PC-3 (cell line): ENCODE data around the gene MAP3K5. TPM values are rescaled to one million over a fixed set of nuclear protein-coding genes. Genes with fewer than 3 reads are reported as not detected.

Experiments
- ATAC-seq: fragments of 200-7000 bp; cut with Tn5 transposase; 2 replicates; pipeline ENCODE4 v1.9.1; 2020; ENCODE audit warnings: mild to moderate bottlenecking, moderate library complexity
- BruUV-seq: library from RNA; stranded (reverse); fragments of 400-500 nt; replicated peaks from 2 replicates; lab custom pipeline; 2021; lab: Mats Ljungman, UMichigan
- CTCF ChIA-PET: fragments of 300-600 bp; sonication (Branson Sonifier 250); formaldehyde crosslinking; loops from one replicate; lab custom pipeline; 2022; ENCODE audit warnings: antibody characterized with exemption; lab: Charles Lee
- POLR2A ChIA-PET: fragments of 300-600 bp; sonication (Branson Sonifier 250); formaldehyde crosslinking; loops from one replicate; lab custom pipeline; 2022; ENCODE audit warnings: antibody characterized with exemption; ENCODE audit not compliant: unreplicated experiment; lab: Charles Lee
- DNase-seq: peaks from one replicate; pipeline ENCODE4 v3.0.0-alpha.2; 2015
- H2AFZ ChIP-seq: fragments of 300-600 bp; sonication (generic); 2 replicates; pipeline ENCODE4 v1.6.0; 2016; ENCODE audit warnings: antibody characterized with exemption, low read length
- H3F3A ChIP-seq: fragments of 300-600 bp; sonication (generic); one replicate; pipeline ENCODE4 v1.6.0; 2017; ENCODE audit warnings: antibody characterized with exemption, low read length, control low read depth, mild to moderate bottlenecking; ENCODE audit not compliant: unreplicated experiment
- H3K27ac ChIP-seq: fragments of 300-600 bp; sonication (generic); 2 replicates; pipeline ENCODE4 v1.5.1; 2016; ENCODE audit warnings: mild to moderate bottlenecking, low read length
- H3K27me3 ChIP-seq: fragments of 300-600 bp; sonication (generic); 2 replicates; pipeline ENCODE4 v1.6.1; 2016; ENCODE audit warnings: low read length, mixed read lengths
- H3K36me3 ChIP-seq: fragments of 300-600 bp; sonication (generic); 2 replicates; pipeline ENCODE4 v1.6.1; 2016; ENCODE audit warnings: low read depth, mixed run types, low read length, mixed read lengths
- H3K4me1 ChIP-seq: fragments of 300-600 bp; sonication (generic); 2 replicates; pipeline ENCODE4 v1.5.1; 2016; ENCODE audit warnings: low read length; ENCODE audit not compliant: insufficient read depth
- H3K4me2 ChIP-seq: fragments of 300-600 bp; sonication (generic); 2 replicates; pipeline ENCODE4 v1.6.0; 2016; ENCODE audit warnings: low read length
- H3K4me3 ChIP-seq: fragments of 300-600 bp; sonication (generic); 2 replicates; pipeline ENCODE4 v1.5.1; 2016; ENCODE audit warnings: mild to moderate bottlenecking, low read length, mixed read lengths
- H3K79me2 ChIP-seq: fragments of 300-600 bp; sonication (generic); 2 replicates; pipeline ENCODE4 v1.6.1; 2017; ENCODE audit warnings: low read length, mixed read lengths
- H3K9ac ChIP-seq: fragments of 300-600 bp; sonication (generic); 2 replicates; pipeline ENCODE4 v1.6.0; 2016; ENCODE audit warnings: mild to moderate bottlenecking, low read length
- H3K9me2 ChIP-seq: fragments of 300-600 bp; sonication (generic); replicated peaks from 2 replicates; pipeline ENCODE4 v1.6.1; 2016; ENCODE audit warnings: mixed run types, low read length, mixed read lengths
- H3K9me3 ChIP-seq: fragments of 300-600 bp; sonication (generic); 2 replicates; pipeline ENCODE4 v1.6.1; 2016; ENCODE audit warnings: low read length, mixed read lengths
- H4K20me1 ChIP-seq: fragments of 300-600 bp; sonication (generic); 2 replicates; pipeline ENCODE4 v1.6.1; 2016; ENCODE audit warnings: low read length, mixed read lengths
- CTCF ChIP-seq: fragments of 300-600 bp; sonication (generic); conservative IDR thresholded peaks from 2 replicates; pipeline ENCODE4 v1.5.1; 2017; ENCODE audit warnings: antibody characterized with exemption, low read depth, mild to moderate bottlenecking, low read length
- EZH2 ChIP-seq: fragments of 300-600 bp; sonication (generic); IDR thresholded peaks from one replicate; pipeline ENCODE4 v1.6.1; 2017; ENCODE audit warnings: antibody characterized with exemption, mild to moderate bottlenecking, low read length; ENCODE audit not compliant: unreplicated experiment
- EZH2phosphoT487 ChIP-seq: fragments of 300-600 bp; sonication (generic); IDR thresholded peaks from 2 replicates; pipeline ENCODE4 v1.6.1; 2018; ENCODE audit warnings: mild to moderate bottlenecking, antibody characterized with exemption, low read length, borderline replicate concordance
- intact Hi-C: fragments of 100-400 bp; cut with micrococcal nuclease; formaldehyde crosslinking; loops from 2 replicates; pipeline ENCODE4 v1.9.0; 2023
- total RNA-seq: library from RNA; depleted of rRNA; stranded (reverse); fragments of >200 nt; gene quantifications from 2 replicates; pipeline ENCODE4 v1.2.3, GENCODE V29; 2014

MAP3K5 gene
- total RNA-seq, 1 experiment from 2014 or later: 4.3 TPM

- no peak for ATAC-seq
- ChIA-PET POLR2A (no interaction called here), CTCF (no interaction called here)
- Histone ChIP-seq H3K27ac (no peak overlapping the region), H3K27me3 (no peaks in the 10 kb centered on the region), H3F3A (no peaks in the 10 kb centered on the region), H3K9me2 (no peaks in the 10 kb centered on the region), H3K9me3 (0 out of 2 replicates have a peak, but pooled peaks cover 4% of the 10 kb centered on the region), H3K4me3 (no peak overlapping the region), H3K9ac (no peak overlapping the region), H4K20me1 (no peaks in the 10 kb centered on the region), H3K79me2 (no peaks in the 10 kb centered on the region), H2AFZ (no peak overlapping the region), H3K4me1 (no peaks in the 10 kb centered on the region), H3K4me2 (no peak overlapping the region), H3K36me3 (no peaks in the 10 kb centered on the region; the same call in 1 of the 2 replicates)
- intact Hi-C loops: no loop called here
- no TSS peak for BruUV-seq
- TF ChIP-seq EZH2phosphoT487 (no peak), EZH2 (no peak), CTCF (no peak)
- DNase-seq: no peak
These were observed 52.8 kb downstream of the MAP3K5 start for GRCh38 chr6:136739501-136739900.

GRCh38 chr6:136739071-136739470 lies 53.2 kb downstream of the MAP3K5 start:
- Histone ChIP-seq H3K27ac (no peak overlapping the region), H3K4me1 (no peaks in the 10 kb centered on the region), H2AFZ (no peak overlapping the region), H4K20me1 (no peaks in the 10 kb centered on the region), H3F3A (no peaks in the 10 kb centered on the region), H3K9ac (no peak overlapping the region), H3K27me3 (no peaks in the 10 kb centered on the region), H3K9me3 (0 out of 2 replicates have a peak, but pooled peaks cover 4% of the 10 kb centered on the region), H3K36me3 (no peaks in the 10 kb centered on the region; the same call in 1 of the 2 replicates), H3K79me2 (no peaks in the 10 kb centered on the region), H3K9me2 (no peaks in the 10 kb centered on the region), H3K4me3 (no peak overlapping the region), H3K4me2 (no peak overlapping the region)
- BruUV-seq: no TSS peak
- TF ChIP-seq CTCF (no peak), EZH2 (no peak), EZH2phosphoT487 (no peak)
- no peak for ATAC-seq
- DNase-seq: no peak
- ChIA-PET CTCF (no interaction called here), POLR2A (no interaction called here)
- intact Hi-C loops: no loop called here

GRCh38 chr6:136738692-136739057 lies 53.6 kb downstream of the MAP3K5 start:
- DNase-seq (no peak), ATAC-seq (no peak)
- Histone ChIP-seq H3K9me2 (no peaks in the 10 kb centered on the region), H3K27me3 (no peaks in the 10 kb centered on the region), H3F3A (no peaks in the 10 kb centered on the region), H3K4me2 (no peak overlapping the region), H4K20me1 (no peaks in the 10 kb centered on the region), H3K27ac (no peak overlapping the region), H3K4me3 (no peak overlapping the region), H3K9me3 (0 out of 2 replicates have a peak, but pooled peaks cover under 1% of the 10 kb centered on the region), H3K79me2 (no peaks in the 10 kb centered on the region), H3K4me1 (no peaks in the 10 kb centered on the region), H3K36me3 (no peaks in the 10 kb centered on the region; the same call in 1 of the 2 replicates), H3K9ac (no peak overlapping the region), H2AFZ (no peak overlapping the region)
- ChIA-PET CTCF (no interaction called here), POLR2A (no interaction called here)
- TF ChIP-seq EZH2: no peak
- no peak for TF ChIP-seq CTCF
- TF ChIP-seq EZH2phosphoT487: no peak
- BruUV-seq: no TSS peak
- intact Hi-C loops: no loop called here
